ENCODE results near the gene CHCHD6.

Gene CHCHD6

GRCh38 chr3:126679831-126680666, 24.0 kb upstream of the CHCHD6 start:
- H3K9me3 Mint-ChIP-seq, result no peaks in the 10 kb centered on the region
- H3K36me3 Mint-ChIP-seq (ENCODE audit: low read depth), result no peaks in the 10 kb centered on the region
- DNase-seq, result no peak
- H3K27me3 Mint-ChIP-seq, result peaks cover 30% of the 10 kb centered on the region
- H3K27ac Mint-ChIP-seq, result no peak overlapping the region
- H3K4me3 Mint-ChIP-seq, result no peak overlapping the region
- H3K4me1 Mint-ChIP-seq (ENCODE audit: low read depth), result peaks cover 3% of the 10 kb centered on the region

GRCh38 chr3:126680667-126681055, 23.4 kb upstream of the CHCHD6 start:
- DNase-seq, result no peak
- H3K9me3 Mint-ChIP-seq, result no peaks in the 10 kb centered on the region
- no peak overlapping the region for H3K4me3 Mint-ChIP-seq
- H3K27ac Mint-ChIP-seq, result no peak overlapping the region
- no peaks in the 10 kb centered on the region for H3K36me3 Mint-ChIP-seq (ENCODE audit: low read depth)
- H3K27me3 Mint-ChIP-seq, result peaks cover 30% of the 10 kb centered on the region
- H3K4me1 Mint-ChIP-seq (ENCODE audit: low read depth), result peaks cover 3% of the 10 kb centered on the region

- Mint-ChIP-seq H3K4me3 (no peak overlapping the region), H3K9me3 (no peaks in the 10 kb centered on the region), H3K4me1 (ENCODE audit: low read depth) (peaks cover 3% of the 10 kb centered on the region), H3K27me3 (peaks cover 22% of the 10 kb centered on the region), H3K36me3 (ENCODE audit: low read depth) (no peaks in the 10 kb centered on the region), H3K27ac (no peak overlapping the region)
- DNase-seq, result no peak
These were observed 22.0 kb upstream of the CHCHD6 start for GRCh38 chr3:126682009-126682408.

- Mint-ChIP-seq H3K4me3 (no peak overlapping the region), H3K36me3 (ENCODE audit: low read depth) (no peaks in the 10 kb centered on the region), H3K27ac (no peak overlapping the region), H3K9me3 (no peaks in the 10 kb centered on the region), H3K4me1 (ENCODE audit: low read depth) (peaks cover 3% of the 10 kb centered on the region), H3K27me3 (peaks cover 12% of the 10 kb centered on the region)
- no peak for DNase-seq
These were observed 21.0 kb upstream of the CHCHD6 start for GRCh38 chr3:126683069-126683468.

GRCh38 chr3:126684218-126684751, 19.8 kb upstream of the CHCHD6 start:
- no peak overlapping the region for H3K27ac Mint-ChIP-seq
- H3K27me3 Mint-ChIP-seq, result peaks cover 1% of the 10 kb centered on the region
- H3K4me3 Mint-ChIP-seq, result no peak overlapping the region
- DNase-seq, result no peak
- no peaks in the 10 kb centered on the region for H3K9me3 Mint-ChIP-seq
- H3K4me1 Mint-ChIP-seq (ENCODE audit: low read depth), result no peaks in the 10 kb centered on the region
- no peaks in the 10 kb centered on the region for H3K36me3 Mint-ChIP-seq (ENCODE audit: low read depth)

- H3K27ac Mint-ChIP-seq, result no peak overlapping the region
- H3K27me3 Mint-ChIP-seq, result peaks cover 9% of the 10 kb centered on the region
- no peaks in the 10 kb centered on the region for H3K4me1 Mint-ChIP-seq (ENCODE audit: low read depth)
- no peaks in the 10 kb centered on the region for H3K36me3 Mint-ChIP-seq (ENCODE audit: low read depth)
- H3K4me3 Mint-ChIP-seq, result no peak overlapping the region
- no peak for DNase-seq
- no peaks in the 10 kb centered on the region for H3K9me3 Mint-ChIP-seq
These were observed 19.0 kb upstream of the CHCHD6 start for GRCh38 chr3:126685021-126685420.

- no peak for DNase-seq
- no peak overlapping the region for H3K4me3 Mint-ChIP-seq
- no peaks in the 10 kb centered on the region for H3K4me1 Mint-ChIP-seq (ENCODE audit: low read depth)
- H3K9me3 Mint-ChIP-seq, result no peaks in the 10 kb centered on the region
- no peak overlapping the region for H3K27ac Mint-ChIP-seq
- H3K36me3 Mint-ChIP-seq (ENCODE audit: low read depth), result no peaks in the 10 kb centered on the region
- peaks cover 12% of the 10 kb centered on the region for H3K27me3 Mint-ChIP-seq
These were observed 18.5 kb upstream of the CHCHD6 start for GRCh38 chr3:126685493-126685892.

- no peak overlapping the region for H3K4me3 Mint-ChIP-seq
- H3K9me3 Mint-ChIP-seq, result no peaks in the 10 kb centered on the region
- no peak for DNase-seq
- no peak overlapping the region for H3K27ac Mint-ChIP-seq
- H3K36me3 Mint-ChIP-seq (ENCODE audit: low read depth), result no peaks in the 10 kb centered on the region
- H3K4me1 Mint-ChIP-seq (ENCODE audit: low read depth), result no peaks in the 10 kb centered on the region
- peaks cover 53% of the 10 kb centered on the region for H3K27me3 Mint-ChIP-seq
These were observed 12.3 kb upstream of the CHCHD6 start for GRCh38 chr3:126691765-126692164.

GRCh38 chr3:126692858-126693257, 11.2 kb upstream of the CHCHD6 start:
- Mint-ChIP-seq H3K9me3 (no peaks in the 10 kb centered on the region), H3K27ac (no peak overlapping the region), H3K36me3 (ENCODE audit: low read depth) (no peaks in the 10 kb centered on the region), H3K4me1 (ENCODE audit: low read depth) (no peaks in the 10 kb centered on the region), H3K4me3 (no peak overlapping the region), H3K27me3 (peaks cover 60% of the 10 kb centered on the region)
- DNase-seq, result no peak

- H3K4me1 Mint-ChIP-seq (ENCODE audit: low read depth), result no peaks in the 10 kb centered on the region
- peaks cover 68% of the 10 kb centered on the region for H3K27me3 Mint-ChIP-seq
- H3K27ac Mint-ChIP-seq, result no peak overlapping the region
- no peak for DNase-seq
- no peaks in the 10 kb centered on the region for H3K36me3 Mint-ChIP-seq (ENCODE audit: low read depth)
- no peaks in the 10 kb centered on the region for H3K9me3 Mint-ChIP-seq
- H3K4me3 Mint-ChIP-seq, result no peak overlapping the region
These were observed 10.1 kb upstream of the CHCHD6 start for GRCh38 chr3:126693921-126694320.

GRCh38 chr3:126696701-126697267, 7.3 kb upstream of the CHCHD6 start:
- no peak for DNase-seq
- H3K9me3 Mint-ChIP-seq, result no peaks in the 10 kb centered on the region
- H3K4me1 Mint-ChIP-seq (ENCODE audit: low read depth), result no peaks in the 10 kb centered on the region
- H3K4me3 Mint-ChIP-seq, result no peak overlapping the region
- no peaks in the 10 kb centered on the region for H3K36me3 Mint-ChIP-seq (ENCODE audit: low read depth)
- no peak overlapping the region for H3K27ac Mint-ChIP-seq
- peaks cover 71% of the 10 kb centered on the region for H3K27me3 Mint-ChIP-seq

GRCh38 chr3:126699011-126699410, 5.0 kb upstream of the CHCHD6 start:
- Mint-ChIP-seq H3K4me3 (no peak overlapping the region), H3K36me3 (ENCODE audit: low read depth) (peaks cover under 1% of the 10 kb centered on the region), H3K9me3 (no peaks in the 10 kb centered on the region), H3K4me1 (ENCODE audit: low read depth) (peaks cover 9% of the 10 kb centered on the region), H3K27me3 (peaks cover 60% of the 10 kb centered on the region), H3K27ac (no peak overlapping the region)
- no peak for DNase-seq

GRCh38 chr3:126704494-126705214, 614 bp downstream of the CHCHD6 start:
- peaks cover 26% of the 10 kb centered on the region for H3K4me1 Mint-ChIP-seq (ENCODE audit: low read depth)
- H3K9me3 Mint-ChIP-seq, result no peaks in the 10 kb centered on the region
- H3K27me3 Mint-ChIP-seq, result peaks cover 18% of the 10 kb centered on the region
- peaks cover 27% of the 10 kb centered on the region for H3K36me3 Mint-ChIP-seq (ENCODE audit: low read depth)
- H3K27ac Mint-ChIP-seq, result peak overlapping the region; percentile 96
- no peak for DNase-seq
- peak overlapping the region; percentile 95 for H3K4me3 Mint-ChIP-seq

GRCh38 chr3:126706631-126707030, 2.6 kb downstream of the CHCHD6 start:
- H3K36me3 Mint-ChIP-seq (ENCODE audit: low read depth), result peaks cover 28% of the 10 kb centered on the region
- H3K9me3 Mint-ChIP-seq, result no peaks in the 10 kb centered on the region
- H3K4me3 Mint-ChIP-seq, result no peak overlapping the region
- H3K4me1 Mint-ChIP-seq (ENCODE audit: low read depth), result peaks cover 26% of the 10 kb centered on the region
- no peak overlapping the region for H3K27ac Mint-ChIP-seq
- no peak for DNase-seq
- H3K27me3 Mint-ChIP-seq, result peaks cover under 1% of the 10 kb centered on the region

All from activated T-cell treated with anti-CD3 and anti-CD28 coated beads, Interleukin-2, amount 50 U/mL, for 24 hours (primary cell).